ENCODE measurements around the gene PSMD1. TPM values are rescaled to one million over a fixed set of nuclear protein-coding genes. Genes with fewer than 3 reads are reported as not detected.

Gene PSMD1
- total and polyA plus RNA-seq, 2 experiments from 2014 or later = 148 to 177 TPM

DNA sequence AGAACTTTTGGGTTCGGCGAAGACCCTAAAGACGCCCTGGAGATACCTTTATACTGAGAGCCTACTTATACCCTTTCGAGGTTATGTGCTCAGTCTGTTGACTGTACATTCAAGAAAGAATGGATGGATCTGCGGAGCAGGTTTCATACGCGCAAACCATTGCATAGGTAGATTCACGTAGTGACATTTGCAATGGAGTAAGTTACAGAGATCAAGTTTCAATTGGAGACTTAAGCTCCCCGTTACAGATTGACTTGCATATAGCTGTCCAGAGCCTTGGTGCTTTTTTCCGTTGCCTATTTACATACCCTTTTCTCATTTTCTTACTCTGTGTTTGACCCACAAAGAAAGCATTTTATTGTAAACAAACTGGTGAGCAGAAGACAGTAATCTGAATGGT, 923 bp downstream of the PSMD1 start:
- Histone ChIP-seq H3K27me3 (ENCODE audit: insufficient read depth) (peaks cover 9% of the 10 kb centered on the region; the same call in 1 of the 2 replicates), H3K36me3 (ENCODE audit: insufficient read depth) (peaks cover 10% of the 10 kb centered on the region; the same call in 1 of the 2 replicates), H2AFZ (no peak overlapping the region), H3K4me2 (peak overlapping the region; percentile 97), H4K20me1 (replicated peaks; ENCODE audit: insufficient read depth) (peaks cover 39% of the 10 kb centered on the region), H3K27ac (ENCODE audit: low read depth) (peak overlapping the region; percentile 70; the same call in 1 of the 2 replicates), H3K79me2 (replicated peaks; ENCODE audit: insufficient read depth) (peaks cover 56% of the 10 kb centered on the region), H3F3A (replicated peaks; ENCODE audit: low read depth) (no peaks in the 10 kb centered on the region), H3K4me1 (ENCODE audit: insufficient read depth) (peaks cover 15% of the 10 kb centered on the region), H3K9me2 (ENCODE audit: insufficient read depth) (no peaks in the 10 kb centered on the region), H3K4me3 (peak overlapping the region; percentile 97)
- ATAC-seq = no peak
- no peak for DNase-seq (ENCODE audit: low spot score)
- H3K9me3 Mint-ChIP-seq = no peaks in the 10 kb centered on the region
- TF ChIP-seq, protein P1, sequence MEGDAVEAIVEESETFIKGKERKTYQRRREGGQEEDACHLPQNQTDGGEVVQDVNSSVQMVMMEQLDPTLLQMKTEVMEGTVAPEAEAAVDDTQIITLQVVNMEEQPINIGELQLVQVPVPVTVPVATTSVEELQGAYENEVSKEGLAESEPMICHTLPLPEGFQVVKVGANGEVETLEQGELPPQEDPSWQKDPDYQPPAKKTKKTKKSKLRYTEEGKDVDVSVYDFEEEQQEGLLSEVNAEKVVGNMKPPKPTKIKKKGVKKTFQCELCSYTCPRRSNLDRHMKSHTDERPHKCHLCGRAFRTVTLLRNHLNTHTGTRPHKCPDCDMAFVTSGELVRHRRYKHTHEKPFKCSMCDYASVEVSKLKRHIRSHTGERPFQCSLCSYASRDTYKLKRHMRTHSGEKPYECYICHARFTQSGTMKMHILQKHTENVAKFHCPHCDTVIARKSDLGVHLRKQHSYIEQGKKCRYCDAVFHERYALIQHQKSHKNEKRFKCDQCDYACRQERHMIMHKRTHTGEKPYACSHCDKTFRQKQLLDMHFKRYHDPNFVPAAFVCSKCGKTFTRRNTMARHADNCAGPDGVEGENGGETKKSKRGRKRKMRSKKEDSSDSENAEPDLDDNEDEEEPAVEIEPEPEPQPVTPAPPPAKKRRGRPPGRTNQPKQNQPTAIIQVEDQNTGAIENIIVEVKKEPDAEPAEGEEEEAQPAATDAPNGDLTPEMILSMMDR (conservative IDR thresholded peaks at IDR 0.05; ENCODE audit: low read depth in 2 of 2) = no peak
- TF ChIP-seq CREB1 (CRISPR knock-in tag; IDR thresholded peaks at IDR 0.05; ENCODE audit: low read depth) = no peak
- TF ChIP-seq, protein P2, sequence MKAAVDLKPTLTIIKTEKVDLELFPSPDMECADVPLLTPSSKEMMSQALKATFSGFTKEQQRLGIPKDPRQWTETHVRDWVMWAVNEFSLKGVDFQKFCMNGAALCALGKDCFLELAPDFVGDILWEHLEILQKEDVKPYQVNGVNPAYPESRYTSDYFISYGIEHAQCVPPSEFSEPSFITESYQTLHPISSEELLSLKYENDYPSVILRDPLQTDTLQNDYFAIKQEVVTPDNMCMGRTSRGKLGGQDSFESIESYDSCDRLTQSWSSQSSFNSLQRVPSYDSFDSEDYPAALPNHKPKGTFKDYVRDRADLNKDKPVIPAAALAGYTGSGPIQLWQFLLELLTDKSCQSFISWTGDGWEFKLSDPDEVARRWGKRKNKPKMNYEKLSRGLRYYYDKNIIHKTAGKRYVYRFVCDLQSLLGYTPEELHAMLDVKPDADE (IDR thresholded peaks at IDR 0.05) = no peak
- no peak for TF ChIP-seq POLR2AphosphoS5 (IDR thresholded peaks at IDR 0.05; ENCODE audit: low read depth)
- TF ChIP-seq, protein P3, sequence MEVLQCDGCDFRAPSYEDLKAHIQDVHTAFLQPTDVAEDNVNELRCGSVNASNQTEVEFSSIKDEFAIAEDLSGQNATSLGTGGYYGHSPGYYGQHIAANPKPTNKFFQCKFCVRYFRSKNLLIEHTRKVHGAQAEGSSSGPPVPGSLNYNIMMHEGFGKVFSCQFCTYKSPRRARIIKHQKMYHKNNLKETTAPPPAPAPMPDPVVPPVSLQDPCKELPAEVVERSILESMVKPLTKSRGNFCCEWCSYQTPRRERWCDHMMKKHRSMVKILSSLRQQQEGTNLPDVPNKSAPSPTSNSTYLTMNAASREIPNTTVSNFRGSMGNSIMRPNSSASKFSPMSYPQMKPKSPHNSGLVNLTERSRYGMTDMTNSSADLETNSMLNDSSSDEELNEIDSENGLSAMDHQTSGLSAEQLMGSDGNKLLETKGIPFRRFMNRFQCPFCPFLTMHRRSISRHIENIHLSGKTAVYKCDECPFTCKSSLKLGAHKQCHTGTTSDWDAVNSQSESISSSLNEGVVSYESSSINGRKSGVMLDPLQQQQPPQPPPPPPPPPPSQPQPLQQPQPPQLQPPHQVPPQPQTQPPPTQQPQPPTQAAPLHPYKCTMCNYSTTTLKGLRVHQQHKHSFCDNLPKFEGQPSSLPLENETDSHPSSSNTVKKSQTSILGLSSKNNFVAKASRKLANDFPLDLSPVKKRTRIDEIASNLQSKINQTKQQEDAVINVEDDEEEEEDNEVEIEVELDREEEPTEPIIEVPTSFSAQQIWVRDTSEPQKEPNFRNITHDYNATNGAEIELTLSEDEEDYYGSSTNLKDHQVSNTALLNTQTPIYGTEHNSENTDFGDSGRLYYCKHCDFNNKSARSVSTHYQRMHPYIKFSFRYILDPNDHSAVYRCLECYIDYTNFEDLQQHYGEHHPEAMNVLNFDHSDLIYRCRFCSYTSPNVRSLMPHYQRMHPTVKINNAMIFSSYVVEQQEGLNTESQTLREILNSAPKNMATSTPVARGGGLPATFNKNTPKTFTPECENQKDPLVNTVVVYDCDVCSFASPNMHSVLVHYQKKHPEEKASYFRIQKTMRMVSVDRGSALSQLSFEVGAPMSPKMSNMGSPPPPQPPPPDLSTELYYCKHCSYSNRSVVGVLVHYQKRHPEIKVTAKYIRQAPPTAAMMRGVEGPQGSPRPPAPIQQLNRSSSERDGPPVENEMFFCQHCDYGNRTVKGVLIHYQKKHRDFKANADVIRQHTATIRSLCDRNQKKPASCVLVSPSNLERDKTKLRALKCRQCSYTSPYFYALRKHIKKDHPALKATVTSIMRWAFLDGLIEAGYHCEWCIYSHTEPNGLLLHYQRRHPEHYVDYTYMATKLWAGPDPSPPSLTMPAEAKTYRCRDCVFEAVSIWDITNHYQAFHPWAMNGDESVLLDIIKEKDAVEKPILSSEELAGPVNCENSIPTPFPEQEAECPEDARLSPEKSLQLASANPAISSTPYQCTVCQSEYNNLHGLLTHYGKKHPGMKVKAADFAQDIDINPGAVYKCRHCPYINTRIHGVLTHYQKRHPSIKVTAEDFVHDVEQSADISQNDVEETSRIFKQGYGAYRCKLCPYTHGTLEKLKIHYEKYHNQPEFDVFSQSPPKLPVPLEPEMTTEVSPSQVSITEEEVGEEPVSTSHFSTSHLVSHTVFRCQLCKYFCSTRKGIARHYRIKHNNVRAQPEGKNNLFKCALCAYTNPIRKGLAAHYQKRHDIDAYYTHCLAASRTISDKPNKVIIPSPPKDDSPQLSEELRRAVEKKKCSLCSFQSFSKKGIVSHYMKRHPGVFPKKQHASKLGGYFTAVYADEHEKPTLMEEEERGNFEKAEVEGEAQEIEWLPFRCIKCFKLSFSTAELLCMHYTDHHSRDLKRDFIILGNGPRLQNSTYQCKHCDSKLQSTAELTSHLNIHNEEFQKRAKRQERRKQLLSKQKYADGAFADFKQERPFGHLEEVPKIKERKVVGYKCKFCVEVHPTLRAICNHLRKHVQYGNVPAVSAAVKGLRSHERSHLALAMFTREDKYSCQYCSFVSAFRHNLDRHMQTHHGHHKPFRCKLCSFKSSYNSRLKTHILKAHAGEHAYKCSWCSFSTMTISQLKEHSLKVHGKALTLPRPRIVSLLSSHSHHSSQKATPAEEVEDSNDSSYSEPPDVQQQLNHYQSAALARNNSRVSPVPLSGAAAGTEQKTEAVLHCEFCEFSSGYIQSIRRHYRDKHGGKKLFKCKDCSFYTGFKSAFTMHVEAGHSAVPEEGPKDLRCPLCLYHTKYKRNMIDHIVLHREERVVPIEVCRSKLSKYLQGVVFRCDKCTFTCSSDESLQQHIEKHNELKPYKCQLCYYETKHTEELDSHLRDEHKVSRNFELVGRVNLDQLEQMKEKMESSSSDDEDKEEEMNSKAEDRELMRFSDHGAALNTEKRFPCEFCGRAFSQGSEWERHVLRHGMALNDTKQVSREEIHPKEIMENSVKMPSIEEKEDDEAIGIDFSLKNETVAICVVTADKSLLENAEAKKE (CRISPR knock-in tag; IDR thresholded peaks at IDR 0.05) = no peak
- no peak for TF ChIP-seq JUNB (IDR thresholded peaks at IDR 0.05; ENCODE audit: unreplicated experiment)
- TF ChIP-seq ZNF114 (CRISPR knock-in tag; IDR thresholded peaks at IDR 0.05) = no peak
- no peak for TF ChIP-seq EZH2 (IDR thresholded peaks at IDR 0.05; ENCODE audit: low read depth, unreplicated experiment)
- no peak for TF ChIP-seq ZNF331 (CRISPR knock-in tag; IDR thresholded peaks at IDR 0.05; ENCODE audit: low read depth)
- no peak for TF ChIP-seq NANOG (IDR thresholded peaks at IDR 0.05; ENCODE audit: borderline replicate concordance)
- TF ChIP-seq, protein P4, sequence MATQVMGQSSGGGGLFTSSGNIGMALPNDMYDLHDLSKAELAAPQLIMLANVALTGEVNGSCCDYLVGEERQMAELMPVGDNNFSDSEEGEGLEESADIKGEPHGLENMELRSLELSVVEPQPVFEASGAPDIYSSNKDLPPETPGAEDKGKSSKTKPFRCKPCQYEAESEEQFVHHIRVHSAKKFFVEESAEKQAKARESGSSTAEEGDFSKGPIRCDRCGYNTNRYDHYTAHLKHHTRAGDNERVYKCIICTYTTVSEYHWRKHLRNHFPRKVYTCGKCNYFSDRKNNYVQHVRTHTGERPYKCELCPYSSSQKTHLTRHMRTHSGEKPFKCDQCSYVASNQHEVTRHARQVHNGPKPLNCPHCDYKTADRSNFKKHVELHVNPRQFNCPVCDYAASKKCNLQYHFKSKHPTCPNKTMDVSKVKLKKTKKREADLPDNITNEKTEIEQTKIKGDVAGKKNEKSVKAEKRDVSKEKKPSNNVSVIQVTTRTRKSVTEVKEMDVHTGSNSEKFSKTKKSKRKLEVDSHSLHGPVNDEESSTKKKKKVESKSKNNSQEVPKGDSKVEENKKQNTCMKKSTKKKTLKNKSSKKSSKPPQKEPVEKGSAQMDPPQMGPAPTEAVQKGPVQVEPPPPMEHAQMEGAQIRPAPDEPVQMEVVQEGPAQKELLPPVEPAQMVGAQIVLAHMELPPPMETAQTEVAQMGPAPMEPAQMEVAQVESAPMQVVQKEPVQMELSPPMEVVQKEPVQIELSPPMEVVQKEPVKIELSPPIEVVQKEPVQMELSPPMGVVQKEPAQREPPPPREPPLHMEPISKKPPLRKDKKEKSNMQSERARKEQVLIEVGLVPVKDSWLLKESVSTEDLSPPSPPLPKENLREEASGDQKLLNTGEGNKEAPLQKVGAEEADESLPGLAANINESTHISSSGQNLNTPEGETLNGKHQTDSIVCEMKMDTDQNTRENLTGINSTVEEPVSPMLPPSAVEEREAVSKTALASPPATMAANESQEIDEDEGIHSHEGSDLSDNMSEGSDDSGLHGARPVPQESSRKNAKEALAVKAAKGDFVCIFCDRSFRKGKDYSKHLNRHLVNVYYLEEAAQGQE (IDR thresholded peaks at IDR 0.05; ENCODE audit: unreplicated experiment) = no peak
- H3K27me3 Mint-ChIP-seq (ENCODE audit: insufficient read depth, low read depth, poor library complexity) = peaks cover 8% of the 10 kb centered on the region
- peak overlapping the region; percentile 93 for H3K4me3 Mint-ChIP-seq
- peaks cover 18% of the 10 kb centered on the region for H3K4me1 Mint-ChIP-seq
- H3K36me3 Mint-ChIP-seq (ENCODE audit: low read depth) = peaks cover 16% of the 10 kb centered on the region
- peak overlapping the region; percentile 93 for H3K27ac Mint-ChIP-seq

Data from GM23338 (cell line).